Measurements from ENCODE around the gene SULF2.
"Not testable (repeated sequence)": the region's sequence is repeated elsewhere in the genome, so short reads cannot be mapped to it uniquely, and the experiment has no call there.

SULF2 gene

GRCh38 chr20:47816487-47817451, 31.5 kb upstream of the SULF2 start:
- H3K27ac ChIP-seq (ENCODE audit: low read length): no peak overlapping the region
- no peaks in the 10 kb centered on the region for H3K36me3 ChIP-seq (ENCODE audit: insufficient read depth, low read depth, low read length)
- no peak overlapping the region for H3K9ac ChIP-seq (ENCODE audit: low read depth, low read length)
- H3K4me1 ChIP-seq (ENCODE audit: insufficient read depth, low read length): peaks cover 6% of the 10 kb centered on the region; the same call in 1 of the 2 replicates
- no peaks in the 10 kb centered on the region for H3K9me3 ChIP-seq (ENCODE audit: insufficient read depth, low read depth, low read length)
- no peaks in the 10 kb centered on the region for H3K27me3 ChIP-seq (ENCODE audit: insufficient read depth, low read length)
- H3K4me3 ChIP-seq (ENCODE audit: low read length): no peak overlapping the region

GRCh38 chr20:47815866-47816265, 30.6 kb upstream of the SULF2 start:
- Histone ChIP-seq H3K4me1 (ENCODE audit: insufficient read depth, low read length) (peaks cover 6% of the 10 kb centered on the region; the same call in 1 of the 2 replicates), H3K9ac (ENCODE audit: low read depth, low read length) (no peak overlapping the region), H3K27ac (ENCODE audit: low read length) (no peak overlapping the region)

GRCh38 chr20:47815416-47815806, 30.1 kb upstream of the SULF2 start:
- Histone ChIP-seq H3K9ac (ENCODE audit: low read depth, low read length) (no peak overlapping the region), H3K4me1 (ENCODE audit: insufficient read depth, low read length) (peaks cover 6% of the 10 kb centered on the region; the same call in 1 of the 2 replicates), H3K9me3 (ENCODE audit: insufficient read depth, low read depth, low read length) (no peaks in the 10 kb centered on the region), H3K36me3 (ENCODE audit: insufficient read depth, low read depth, low read length) (no peaks in the 10 kb centered on the region), H3K4me3 (ENCODE audit: low read length) (no peak overlapping the region), H3K27me3 (ENCODE audit: insufficient read depth, low read length) (no peaks in the 10 kb centered on the region), H3K27ac (ENCODE audit: low read length) (no peak overlapping the region)

More at GRCh38 chr20:47815866-47816265, 30.6 kb upstream of the SULF2 start:
- Histone ChIP-seq H3K9me3 (ENCODE audit: insufficient read depth, low read depth, low read length) (no peaks in the 10 kb centered on the region), H3K27me3 (ENCODE audit: insufficient read depth, low read length) (no peaks in the 10 kb centered on the region), H3K4me3 (ENCODE audit: low read length) (no peak overlapping the region), H3K36me3 (ENCODE audit: insufficient read depth, low read depth, low read length) (no peaks in the 10 kb centered on the region)

- Histone ChIP-seq H3K4me1 (ENCODE audit: insufficient read depth, low read length) (peaks cover 6% of the 10 kb centered on the region; the same call in 1 of the 2 replicates), H3K36me3 (ENCODE audit: insufficient read depth, low read depth, low read length) (no peaks in the 10 kb centered on the region), H3K27me3 (ENCODE audit: insufficient read depth, low read length) (no peaks in the 10 kb centered on the region)
Measured at GRCh38 chr20:47814632-47815415, 29.5 kb upstream of the SULF2 start.

GRCh38 chr20:47810721-47811347, 25.6 kb upstream of the SULF2 start:
- Histone ChIP-seq H3K4me3 (ENCODE audit: low read length) (no peak overlapping the region), H3K4me1 (ENCODE audit: insufficient read depth, low read length) (no peaks in the 10 kb centered on the region), H3K27me3 (ENCODE audit: insufficient read depth, low read length) (no peaks in the 10 kb centered on the region), H3K9ac (ENCODE audit: low read depth, low read length) (no peak overlapping the region), H3K27ac (ENCODE audit: low read length) (no peak overlapping the region), H3K9me3 (ENCODE audit: insufficient read depth, low read depth, low read length) (no peaks in the 10 kb centered on the region), H3K36me3 (ENCODE audit: insufficient read depth, low read depth, low read length) (no peaks in the 10 kb centered on the region)

More at GRCh38 chr20:47814632-47815415, 29.5 kb upstream of the SULF2 start:
- Histone ChIP-seq H3K4me3 (ENCODE audit: low read length) (no peak overlapping the region), H3K27ac (ENCODE audit: low read length) (no peak overlapping the region), H3K9ac (ENCODE audit: low read depth, low read length) (no peak overlapping the region), H3K9me3 (ENCODE audit: insufficient read depth, low read depth, low read length) (no peaks in the 10 kb centered on the region)

- Histone ChIP-seq H3K9me3 (ENCODE audit: insufficient read depth, low read depth, low read length) (no peaks in the 10 kb centered on the region), H3K36me3 (ENCODE audit: insufficient read depth, low read depth, low read length) (no peaks in the 10 kb centered on the region), H3K9ac (ENCODE audit: low read depth, low read length) (no peak overlapping the region), H3K4me3 (ENCODE audit: low read length) (no peak overlapping the region), H3K27me3 (ENCODE audit: insufficient read depth, low read length) (no peaks in the 10 kb centered on the region), H3K4me1 (ENCODE audit: insufficient read depth, low read length) (no peaks in the 10 kb centered on the region), H3K27ac (ENCODE audit: low read length) (no peak overlapping the region)
Measured at GRCh38 chr20:47810116-47810677, 24.9 kb upstream of the SULF2 start.

GRCh38 chr20:47809161-47809960, 24.1 kb upstream of the SULF2 start:
- Histone ChIP-seq H3K27me3 (ENCODE audit: insufficient read depth, low read length) (no peaks in the 10 kb centered on the region), H3K27ac (ENCODE audit: low read length) (no peak overlapping the region)

GRCh38 chr20:47805951-47806350, 20.7 kb upstream of the SULF2 start:
- no peak overlapping the region for H3K27ac ChIP-seq (ENCODE audit: low read length)
- no peaks in the 10 kb centered on the region for H3K9me3 ChIP-seq (ENCODE audit: insufficient read depth, low read depth, low read length)
- no peaks in the 10 kb centered on the region for H3K36me3 ChIP-seq (ENCODE audit: insufficient read depth, low read depth, low read length)
- H3K9ac ChIP-seq (ENCODE audit: low read depth, low read length): no peak overlapping the region
- H3K4me3 ChIP-seq (ENCODE audit: low read length): no peak overlapping the region
- H3K4me1 ChIP-seq (ENCODE audit: insufficient read depth, low read length): no peaks in the 10 kb centered on the region; the same call in 1 of the 2 replicates
- no peaks in the 10 kb centered on the region for H3K27me3 ChIP-seq (ENCODE audit: insufficient read depth, low read length)

More at GRCh38 chr20:47809161-47809960, 24.1 kb upstream of the SULF2 start:
- H3K9ac ChIP-seq (ENCODE audit: low read depth, low read length): no peak overlapping the region
- no peak overlapping the region for H3K4me3 ChIP-seq (ENCODE audit: low read length)
- no peaks in the 10 kb centered on the region for H3K36me3 ChIP-seq (ENCODE audit: insufficient read depth, low read depth, low read length)
- no peaks in the 10 kb centered on the region; the same call in 1 of the 2 replicates for H3K4me1 ChIP-seq (ENCODE audit: insufficient read depth, low read length)
- H3K9me3 ChIP-seq (ENCODE audit: insufficient read depth, low read depth, low read length): no peaks in the 10 kb centered on the region

GRCh38 chr20:47804972-47805371, 19.7 kb upstream of the SULF2 start:
- H3K27ac ChIP-seq (ENCODE audit: low read length); H3K27me3 ChIP-seq (ENCODE audit: insufficient read depth, low read length); H3K9ac ChIP-seq (ENCODE audit: low read depth, low read length); H3K4me1 ChIP-seq (ENCODE audit: insufficient read depth, low read length); H3K36me3 ChIP-seq (ENCODE audit: insufficient read depth, low read depth, low read length); H3K9me3 ChIP-seq (ENCODE audit: insufficient read depth, low read depth, low read length); H3K4me3 ChIP-seq (ENCODE audit: low read length): not testable (repeated sequence)

GRCh38 chr20:47804224-47804825, 19.0 kb upstream of the SULF2 start:
- not testable (repeated sequence) for H3K27ac ChIP-seq (ENCODE audit: low read length); H3K27me3 ChIP-seq (ENCODE audit: insufficient read depth, low read length); H3K36me3 ChIP-seq (ENCODE audit: insufficient read depth, low read depth, low read length); H3K9ac ChIP-seq (ENCODE audit: low read depth, low read length); H3K4me1 ChIP-seq (ENCODE audit: insufficient read depth, low read length); H3K9me3 ChIP-seq (ENCODE audit: insufficient read depth, low read depth, low read length)
- peak overlapping the region; percentile 35; the same call in 1 of the 2 replicates for H3K4me3 ChIP-seq (ENCODE audit: low read length)

Measured in iPS-20b (cell line).